ENCODE measurements around the gene S100B. TPM values are rescaled to one million over a fixed set of nuclear protein-coding genes. Genes with fewer than 3 reads are reported as not detected.

S100B gene
- total RNA-seq, 1 donor from 2014 or later: 0.54 TPM

DNA sequence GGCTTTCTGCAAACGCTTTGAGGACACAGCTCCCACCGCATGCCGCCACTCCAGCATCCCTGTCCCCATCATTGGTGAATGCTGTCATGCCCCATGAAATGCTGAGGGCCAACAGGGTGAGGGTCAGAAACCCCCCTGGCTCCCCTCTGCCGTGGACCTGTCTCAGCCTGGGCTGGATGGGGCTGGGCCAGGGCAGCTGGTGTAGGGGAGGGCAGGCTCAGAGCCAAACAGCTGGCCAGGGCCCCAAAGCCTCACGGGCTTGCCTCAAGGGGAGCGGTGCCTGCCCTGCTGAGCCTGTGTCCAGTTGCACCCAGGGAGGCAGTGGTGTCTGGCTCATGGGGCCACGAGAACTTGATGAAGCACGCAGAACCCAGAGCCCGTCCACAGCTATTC is 49.7 kb downstream of the S100B start:
- TF ChIP-seq, protein P1, sequence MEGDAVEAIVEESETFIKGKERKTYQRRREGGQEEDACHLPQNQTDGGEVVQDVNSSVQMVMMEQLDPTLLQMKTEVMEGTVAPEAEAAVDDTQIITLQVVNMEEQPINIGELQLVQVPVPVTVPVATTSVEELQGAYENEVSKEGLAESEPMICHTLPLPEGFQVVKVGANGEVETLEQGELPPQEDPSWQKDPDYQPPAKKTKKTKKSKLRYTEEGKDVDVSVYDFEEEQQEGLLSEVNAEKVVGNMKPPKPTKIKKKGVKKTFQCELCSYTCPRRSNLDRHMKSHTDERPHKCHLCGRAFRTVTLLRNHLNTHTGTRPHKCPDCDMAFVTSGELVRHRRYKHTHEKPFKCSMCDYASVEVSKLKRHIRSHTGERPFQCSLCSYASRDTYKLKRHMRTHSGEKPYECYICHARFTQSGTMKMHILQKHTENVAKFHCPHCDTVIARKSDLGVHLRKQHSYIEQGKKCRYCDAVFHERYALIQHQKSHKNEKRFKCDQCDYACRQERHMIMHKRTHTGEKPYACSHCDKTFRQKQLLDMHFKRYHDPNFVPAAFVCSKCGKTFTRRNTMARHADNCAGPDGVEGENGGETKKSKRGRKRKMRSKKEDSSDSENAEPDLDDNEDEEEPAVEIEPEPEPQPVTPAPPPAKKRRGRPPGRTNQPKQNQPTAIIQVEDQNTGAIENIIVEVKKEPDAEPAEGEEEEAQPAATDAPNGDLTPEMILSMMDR (IDR thresholded peaks at IDR 0.05; ENCODE audit: unreplicated experiment): no peak
- H3K4me1 Mint-ChIP-seq (ENCODE audit: unreplicated experiment): peaks cover 34% of the 10 kb centered on the region
- no peaks in the 10 kb centered on the region for H3K9me3 Mint-ChIP-seq (ENCODE audit: unreplicated experiment)
- DNase-seq (ENCODE audit: low spot score): no peak
- H3K4me3 Mint-ChIP-seq (ENCODE audit: unreplicated experiment): no peak overlapping the region
- H3K27me3 Mint-ChIP-seq (ENCODE audit: unreplicated experiment): peaks cover 6% of the 10 kb centered on the region
- H3K36me3 Mint-ChIP-seq (ENCODE audit: low read depth, unreplicated experiment): peaks cover 50% of the 10 kb centered on the region
- no peak overlapping the region for H3K27ac Mint-ChIP-seq (ENCODE audit: unreplicated experiment)

DNA sequence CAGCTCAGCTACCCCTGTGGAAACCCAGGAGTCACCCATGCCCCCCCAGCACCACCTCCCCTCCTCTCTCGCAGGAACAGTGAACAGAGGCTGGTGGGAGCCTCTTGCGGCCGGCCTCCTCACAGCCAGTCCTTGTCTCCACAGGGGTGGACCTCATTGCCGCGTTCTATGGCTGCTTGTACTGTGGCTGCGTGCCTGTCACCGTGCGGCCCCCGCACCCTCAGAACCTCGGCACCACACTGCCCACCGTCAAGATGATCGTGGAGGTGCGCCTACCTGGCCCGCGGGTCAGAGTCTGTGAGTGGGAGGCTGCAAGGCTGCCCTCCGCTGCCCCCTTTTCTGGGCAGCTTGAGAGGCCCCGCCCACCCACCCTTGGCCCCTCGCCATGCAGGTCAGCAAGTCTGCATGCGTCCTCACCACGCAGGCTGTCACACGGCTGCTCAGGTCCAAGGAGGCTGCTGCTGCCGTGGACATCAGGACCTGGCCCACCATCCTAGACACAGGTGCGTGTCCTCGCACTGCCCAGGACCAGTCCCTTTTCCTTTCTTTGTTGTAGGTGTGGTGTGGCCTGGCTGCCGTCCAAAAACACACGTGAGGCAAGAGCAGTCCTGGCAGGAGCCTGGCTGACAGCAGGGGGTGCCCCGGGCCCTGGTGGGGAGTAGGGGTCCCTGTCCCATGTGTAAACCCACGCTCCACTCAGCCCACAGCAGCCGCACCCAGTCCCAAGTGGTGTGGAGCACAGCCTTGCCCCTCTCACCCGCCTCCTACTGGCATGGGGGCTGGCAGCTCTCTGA is 50.3 kb downstream of the S100B start:
- peaks cover 5% of the 10 kb centered on the region for H3K27me3 Mint-ChIP-seq (ENCODE audit: unreplicated experiment)
- peaks cover 49% of the 10 kb centered on the region for H3K36me3 Mint-ChIP-seq (ENCODE audit: low read depth, unreplicated experiment)
- no peak overlapping the region for H3K4me3 Mint-ChIP-seq (ENCODE audit: unreplicated experiment)
- H3K9me3 Mint-ChIP-seq (ENCODE audit: unreplicated experiment): no peaks in the 10 kb centered on the region
- DNase-seq (ENCODE audit: low spot score): no peak
- H3K27ac Mint-ChIP-seq (ENCODE audit: unreplicated experiment): peak overlapping the region; percentile 64
- peaks cover 32% of the 10 kb centered on the region for H3K4me1 Mint-ChIP-seq (ENCODE audit: unreplicated experiment)
- TF ChIP-seq, protein P1 (IDR thresholded peaks at IDR 0.05; ENCODE audit: unreplicated experiment): no peak

DNA sequence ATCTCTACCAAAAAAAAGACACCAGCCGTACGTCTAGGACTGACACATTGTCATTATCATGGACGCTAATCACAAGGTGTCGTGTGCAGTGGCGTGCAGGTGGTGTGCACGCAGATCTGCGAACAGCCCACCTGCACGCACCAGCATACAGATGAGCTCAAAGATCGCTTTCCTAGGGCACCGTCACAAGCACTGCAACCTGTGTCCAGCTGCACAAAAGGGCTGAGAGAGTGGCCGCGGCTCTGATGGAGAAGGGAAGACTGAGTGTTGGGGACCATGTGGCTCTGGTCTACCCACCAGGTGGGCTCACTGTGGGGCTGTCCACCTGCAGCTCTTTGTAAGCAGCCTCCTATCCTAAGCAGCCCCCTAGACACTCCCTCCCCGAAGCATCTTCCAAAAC is 50.9 kb downstream of the S100B start:
- Mint-ChIP-seq H3K9me3 (ENCODE audit: unreplicated experiment) (no peaks in the 10 kb centered on the region), H3K27ac (ENCODE audit: unreplicated experiment) (peak overlapping the region; percentile 64), H3K36me3 (ENCODE audit: low read depth, unreplicated experiment) (peaks cover 50% of the 10 kb centered on the region), H3K4me1 (ENCODE audit: unreplicated experiment) (peaks cover 26% of the 10 kb centered on the region), H3K27me3 (ENCODE audit: unreplicated experiment) (peaks cover 3% of the 10 kb centered on the region), H3K4me3 (ENCODE audit: unreplicated experiment) (no peak overlapping the region)
- TF ChIP-seq, protein P1 (IDR thresholded peaks at IDR 0.05; ENCODE audit: unreplicated experiment): no peak
- DNase-seq (ENCODE audit: low spot score): no peak

DNA sequence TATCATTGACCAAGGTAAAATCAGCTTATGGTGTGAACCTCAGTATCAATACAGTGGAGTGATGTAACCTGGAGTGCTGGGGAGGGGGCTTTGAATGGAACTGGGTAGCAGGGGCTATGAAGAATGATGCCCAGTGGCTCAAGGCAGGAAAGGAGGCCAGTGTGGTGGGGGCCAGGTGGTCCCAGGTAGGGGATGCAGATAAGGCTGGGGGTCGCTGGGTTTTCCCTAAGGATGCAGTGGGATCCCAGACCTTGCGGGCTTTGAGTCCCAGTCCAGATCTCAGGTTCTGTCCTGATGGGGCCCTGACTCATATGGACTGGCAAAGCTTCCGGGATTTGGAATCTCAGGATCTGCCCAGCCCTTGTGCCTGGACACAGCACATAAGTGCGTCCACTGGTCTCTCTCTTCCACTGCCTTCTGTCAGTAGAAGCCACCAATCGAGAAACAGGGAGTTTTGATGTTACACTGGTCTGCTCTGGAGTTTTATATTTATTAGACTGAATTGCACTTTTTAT is 52.0 kb downstream of the S100B start:
- DNase-seq (ENCODE audit: low spot score): no peak
- Mint-ChIP-seq H3K36me3 (ENCODE audit: low read depth, unreplicated experiment) (peaks cover 55% of the 10 kb centered on the region), H3K9me3 (ENCODE audit: unreplicated experiment) (no peaks in the 10 kb centered on the region), H3K27ac (ENCODE audit: unreplicated experiment) (peak overlapping the region; percentile 98), H3K27me3 (ENCODE audit: unreplicated experiment) (peaks cover 4% of the 10 kb centered on the region), H3K4me3 (ENCODE audit: unreplicated experiment) (no peak overlapping the region), H3K4me1 (ENCODE audit: unreplicated experiment) (peaks cover 26% of the 10 kb centered on the region)
- TF ChIP-seq, protein P1 (IDR thresholded peaks at IDR 0.05; ENCODE audit: unreplicated experiment): no peak

DNA sequence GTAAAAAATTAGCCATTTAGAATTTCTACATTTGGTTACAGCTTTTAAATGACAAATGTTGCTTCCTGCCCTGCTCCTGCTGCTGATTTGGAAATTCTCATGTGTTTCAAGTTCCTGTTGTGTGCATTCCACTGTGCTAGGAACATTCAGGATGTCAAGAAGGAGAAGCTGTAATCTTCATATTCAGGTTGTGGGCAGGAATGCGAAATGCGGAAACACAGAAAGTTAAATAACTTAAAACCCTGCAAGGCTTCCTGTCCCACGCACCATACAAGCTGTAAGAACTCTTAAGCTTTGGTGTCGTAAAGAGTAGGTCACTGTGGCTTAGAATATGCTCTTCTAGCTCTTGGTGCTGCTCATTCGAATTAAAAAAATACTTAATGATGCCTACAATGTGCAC is 52.6 kb downstream of the S100B start:
- Mint-ChIP-seq H3K4me1 (ENCODE audit: unreplicated experiment) (peaks cover 26% of the 10 kb centered on the region), H3K9me3 (ENCODE audit: unreplicated experiment) (no peaks in the 10 kb centered on the region), H3K27me3 (ENCODE audit: unreplicated experiment) (peaks cover 5% of the 10 kb centered on the region), H3K4me3 (ENCODE audit: unreplicated experiment) (no peak overlapping the region), H3K36me3 (ENCODE audit: low read depth, unreplicated experiment) (peaks cover 59% of the 10 kb centered on the region), H3K27ac (ENCODE audit: unreplicated experiment) (peak overlapping the region; percentile 98)
- TF ChIP-seq, protein P1 (IDR thresholded peaks at IDR 0.05; ENCODE audit: unreplicated experiment): no peak
- DNase-seq (ENCODE audit: low spot score): peak; percentile 21

All from endothelial cell (in vitro differentiated cells).